Measurements from ENCODE around the gene CACNA2D3.

DNA sequence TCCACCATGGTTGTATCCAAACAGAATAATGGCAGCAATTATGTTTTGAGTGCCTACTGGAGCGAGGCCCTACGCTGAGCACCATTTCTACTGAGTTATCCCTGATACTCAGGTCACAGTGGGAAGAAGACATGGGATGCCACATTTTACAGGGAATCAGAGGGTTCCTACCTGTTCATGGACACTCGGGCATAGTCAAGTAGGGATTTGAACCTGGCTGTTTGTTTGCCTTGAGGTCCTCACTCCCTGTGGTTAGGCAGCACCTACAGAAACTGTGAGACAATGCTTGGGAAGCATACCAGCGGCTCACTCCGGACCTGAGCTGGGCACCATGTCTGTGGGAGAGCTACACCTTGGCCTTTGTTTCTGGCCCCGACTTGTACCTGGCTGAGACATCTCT is 415.2 kb downstream of the CACNA2D3 start:
- TF ChIP-seq, protein P1, sequence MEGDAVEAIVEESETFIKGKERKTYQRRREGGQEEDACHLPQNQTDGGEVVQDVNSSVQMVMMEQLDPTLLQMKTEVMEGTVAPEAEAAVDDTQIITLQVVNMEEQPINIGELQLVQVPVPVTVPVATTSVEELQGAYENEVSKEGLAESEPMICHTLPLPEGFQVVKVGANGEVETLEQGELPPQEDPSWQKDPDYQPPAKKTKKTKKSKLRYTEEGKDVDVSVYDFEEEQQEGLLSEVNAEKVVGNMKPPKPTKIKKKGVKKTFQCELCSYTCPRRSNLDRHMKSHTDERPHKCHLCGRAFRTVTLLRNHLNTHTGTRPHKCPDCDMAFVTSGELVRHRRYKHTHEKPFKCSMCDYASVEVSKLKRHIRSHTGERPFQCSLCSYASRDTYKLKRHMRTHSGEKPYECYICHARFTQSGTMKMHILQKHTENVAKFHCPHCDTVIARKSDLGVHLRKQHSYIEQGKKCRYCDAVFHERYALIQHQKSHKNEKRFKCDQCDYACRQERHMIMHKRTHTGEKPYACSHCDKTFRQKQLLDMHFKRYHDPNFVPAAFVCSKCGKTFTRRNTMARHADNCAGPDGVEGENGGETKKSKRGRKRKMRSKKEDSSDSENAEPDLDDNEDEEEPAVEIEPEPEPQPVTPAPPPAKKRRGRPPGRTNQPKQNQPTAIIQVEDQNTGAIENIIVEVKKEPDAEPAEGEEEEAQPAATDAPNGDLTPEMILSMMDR (conservative IDR thresholded peaks at IDR 0.05) = no peak
- no peak for TF ChIP-seq EZH2 (IDR thresholded peaks at IDR 0.05; ENCODE audit: low read depth)

All from PC-9 (cell line).